ENCODE data around the gene TIMM44. TPM values are rescaled to one million over a fixed set of nuclear protein-coding genes. Genes with fewer than 3 reads are reported as not detected.

The TIMM44 gene
- total and polyA plus RNA-seq, 2 donors, result 31.2 to 60.2 TPM

DNA sequence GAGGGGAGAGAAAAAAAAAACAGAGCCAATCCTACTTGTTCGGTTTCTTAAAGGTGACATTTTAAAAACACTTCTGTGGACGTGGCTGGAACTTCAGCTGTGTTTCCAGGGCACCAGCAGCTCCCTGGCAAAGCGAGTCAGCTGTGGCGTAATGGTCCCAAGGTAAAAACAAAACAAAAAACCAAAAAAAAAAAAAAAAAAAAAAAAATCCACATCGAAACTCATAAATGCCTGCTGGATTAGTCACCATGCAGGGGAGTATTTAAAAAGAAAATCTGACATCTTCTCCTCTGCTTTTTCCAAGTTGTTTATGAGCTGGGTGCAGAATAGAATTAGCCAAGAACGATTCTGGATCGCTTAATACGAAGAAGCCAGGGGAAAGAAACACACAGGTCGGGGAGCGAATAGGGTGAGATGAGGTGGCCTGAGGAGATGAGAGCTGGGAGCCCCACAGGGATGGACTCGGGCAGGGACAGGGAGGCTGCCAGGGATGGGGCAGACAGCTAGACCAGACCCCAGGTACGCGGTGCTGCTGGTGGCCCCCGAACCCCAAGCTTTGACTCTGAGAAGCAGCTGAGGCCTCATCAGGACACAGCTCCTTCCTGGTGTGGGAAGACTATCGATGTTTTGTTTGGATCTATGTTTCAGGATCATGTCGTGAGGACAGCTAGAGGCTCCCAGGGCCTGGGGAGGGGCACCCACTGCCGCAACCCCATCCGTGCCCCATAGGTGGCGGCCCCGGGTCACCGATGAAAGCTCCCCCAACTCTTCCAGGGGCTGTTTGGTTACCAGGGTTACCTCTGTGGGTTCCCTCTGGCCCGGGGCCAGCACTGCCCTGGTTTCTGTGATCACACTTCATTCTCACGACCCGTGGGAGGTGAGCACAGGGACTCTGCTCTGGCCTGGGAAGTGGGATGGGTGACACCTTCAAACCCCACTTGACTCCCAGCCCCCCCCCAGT lies 14.4 kb downstream of the TIMM44 start:
- peaks cover 21% of the 10 kb centered on the region for H3K36me3 ChIP-seq (ENCODE audit: insufficient read depth)
- H3K4me3 ChIP-seq (ENCODE audit: low read depth, low read length), result no peak overlapping the region
- 26% methylated on average over 24 of the region's 24 CpGs for WGBS
- DNase-seq (ENCODE audit: extremely low spot score), result peak; percentile 43
- peak overlapping the region; percentile 86 for H3K27ac ChIP-seq (ENCODE audit: low read depth)
- H3K4me1 ChIP-seq (ENCODE audit: insufficient read depth), result no peaks in the 10 kb centered on the region

DNA sequence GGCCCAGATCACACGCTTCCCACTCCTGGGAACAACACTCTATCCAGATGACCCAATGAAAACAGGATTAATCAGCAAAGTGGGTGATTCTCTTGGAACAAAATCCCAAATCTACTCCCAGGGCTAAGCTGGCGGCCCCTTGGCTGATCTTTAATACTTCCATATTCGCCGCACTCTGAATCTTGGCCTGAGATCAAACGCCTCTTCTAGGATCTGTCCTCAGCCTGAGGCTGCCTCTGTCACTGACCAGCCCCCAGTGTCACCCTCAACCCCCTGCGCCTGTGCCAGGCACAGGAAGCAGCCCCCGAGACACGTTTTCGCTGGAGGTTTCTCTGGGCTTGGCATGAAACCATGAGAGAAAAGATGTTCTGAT lies 15.1 kb downstream of the TIMM44 start:
- WGBS, result 24% methylated on average over 9 of the region's 9 CpGs
- peak; percentile 21 for DNase-seq (ENCODE audit: extremely low spot score)
- peak overlapping the region; percentile 73 for H3K27ac ChIP-seq (ENCODE audit: low read depth)
- peaks cover 17% of the 10 kb centered on the region for H3K36me3 ChIP-seq (ENCODE audit: insufficient read depth)
- H3K4me3 ChIP-seq (ENCODE audit: low read depth, low read length), result no peak overlapping the region
- H3K4me1 ChIP-seq (ENCODE audit: insufficient read depth), result no peaks in the 10 kb centered on the region

DNA sequence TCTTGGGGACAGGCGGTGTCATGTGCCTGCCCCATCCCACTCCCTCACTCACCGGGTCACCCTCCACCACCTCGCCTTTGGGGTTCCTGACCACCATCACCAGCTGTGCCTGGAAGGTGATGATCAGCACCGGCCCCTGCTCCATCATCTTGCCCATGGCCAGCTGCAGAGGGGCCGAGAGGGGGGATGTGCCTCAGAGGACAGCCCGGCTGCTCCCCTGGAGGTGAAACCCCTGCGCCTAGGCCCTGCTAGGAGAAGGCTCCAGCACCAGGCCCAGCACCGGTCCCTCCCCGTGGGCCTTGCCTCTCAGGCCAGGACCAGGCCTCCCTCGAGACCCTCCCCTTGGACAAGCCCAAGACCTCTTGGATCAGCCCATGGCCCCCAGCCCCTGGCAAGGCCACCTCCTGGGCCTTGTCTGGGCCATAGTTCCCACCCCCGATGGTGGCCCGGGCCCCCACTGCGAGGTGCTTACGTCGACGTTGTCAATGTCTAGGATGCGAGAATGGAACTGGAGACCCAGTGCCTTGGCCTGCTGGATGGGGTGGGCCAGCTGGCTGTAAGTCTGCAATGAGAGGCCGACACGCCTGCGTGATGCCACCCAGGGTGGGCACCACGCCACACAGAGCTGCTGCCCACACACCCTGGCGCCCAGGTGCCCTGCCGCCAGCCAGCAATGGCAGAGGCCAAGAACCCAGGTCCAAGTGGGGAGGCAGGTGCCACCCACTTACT lies 15.7 kb downstream of the TIMM44 start:
- Histone ChIP-seq H3K36me3 (ENCODE audit: insufficient read depth) (peaks cover 12% of the 10 kb centered on the region), H3K27ac (ENCODE audit: low read depth) (no peak overlapping the region), H3K4me3 (ENCODE audit: low read depth, low read length) (no peak overlapping the region), H3K4me1 (ENCODE audit: insufficient read depth) (no peaks in the 10 kb centered on the region)
- DNase-seq (ENCODE audit: extremely low spot score), result no peak
- 83% methylated on average over 23 of the region's 23 CpGs for WGBS

DNA sequence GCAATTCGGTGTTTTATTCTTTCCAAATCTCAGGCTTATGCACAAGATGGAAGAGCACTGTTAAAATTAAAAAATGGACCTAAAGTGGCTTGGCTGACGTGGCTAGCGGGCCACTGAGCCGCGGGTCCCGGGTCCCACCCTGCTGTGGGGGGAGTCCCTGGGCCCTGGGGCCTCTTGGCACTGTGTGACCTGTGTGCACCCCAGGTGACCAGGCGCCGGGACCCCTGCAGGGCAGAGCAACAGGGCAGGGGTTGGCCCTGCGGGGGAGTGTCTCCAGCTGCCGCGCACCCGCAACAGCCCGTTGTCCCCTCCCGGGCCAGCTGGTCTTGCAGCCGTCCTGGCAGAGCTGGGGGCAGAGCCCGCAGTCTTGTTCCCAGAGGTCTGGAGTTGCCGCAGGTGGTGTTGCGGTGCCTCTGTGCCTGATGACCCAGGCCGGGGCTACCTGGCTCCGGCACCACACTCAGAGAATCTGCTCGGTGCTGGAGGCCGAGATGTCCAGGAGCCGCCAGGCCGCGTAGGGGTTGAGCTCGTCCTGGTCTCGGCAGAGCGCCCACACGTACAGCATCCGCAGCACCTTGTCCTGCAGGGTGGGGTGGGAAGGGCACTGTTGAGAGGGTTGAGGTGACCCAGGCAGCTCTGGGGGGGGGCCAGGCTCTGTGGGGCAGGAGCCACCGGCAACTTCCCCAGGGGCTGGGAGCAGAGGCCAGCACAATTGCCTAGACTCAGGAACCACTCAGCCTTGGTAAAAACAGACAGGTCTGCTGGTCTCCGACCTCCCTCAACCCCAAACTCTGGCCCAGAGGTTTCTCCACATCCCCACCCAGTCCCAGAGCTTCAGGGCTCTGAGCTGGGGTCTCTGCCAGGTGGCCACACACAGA lies 16.5 kb downstream of the TIMM44 start:
- 79% methylated on average over 32 of the region's 32 CpGs for WGBS
- no peak for DNase-seq (ENCODE audit: extremely low spot score)
- Histone ChIP-seq H3K4me1 (ENCODE audit: insufficient read depth) (no peaks in the 10 kb centered on the region), H3K4me3 (ENCODE audit: low read depth, low read length) (no peak overlapping the region), H3K36me3 (ENCODE audit: insufficient read depth) (peaks cover 8% of the 10 kb centered on the region), H3K27ac (ENCODE audit: low read depth) (no peak overlapping the region)

DNA sequence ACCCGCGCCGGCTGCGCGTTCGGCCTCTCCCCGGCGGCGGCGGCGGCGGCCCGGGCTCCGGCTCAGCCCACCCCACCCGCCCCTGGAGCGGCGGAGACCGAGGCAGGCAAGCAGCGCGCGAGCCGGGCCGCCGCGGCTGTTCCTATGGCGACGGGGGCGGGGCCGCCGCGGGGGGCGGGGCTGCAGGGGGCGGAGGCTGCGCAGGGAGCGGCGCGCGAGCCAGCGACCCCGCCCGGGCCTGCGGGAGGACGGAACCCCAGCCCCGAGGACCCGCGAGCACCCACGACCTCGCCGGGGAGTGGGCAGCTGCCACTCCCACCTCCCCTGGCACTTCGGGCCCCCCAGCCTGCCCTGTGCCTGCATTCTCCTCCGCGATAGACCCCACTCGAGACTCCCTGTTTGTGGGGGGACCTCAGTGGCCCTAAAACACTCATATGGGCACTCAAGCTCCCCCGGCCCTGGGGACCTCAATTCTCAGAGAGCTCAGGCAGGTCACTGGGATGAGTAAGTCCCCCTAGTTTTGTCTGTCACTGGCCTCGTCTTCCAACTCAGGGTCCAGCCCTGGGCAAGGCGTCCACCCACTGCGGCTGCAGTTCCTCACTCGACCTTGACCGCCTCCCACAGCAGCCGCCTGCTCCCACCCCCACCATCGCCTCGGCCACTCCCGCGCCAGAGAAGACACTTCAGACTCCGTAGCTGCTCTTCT lies 17.3 kb downstream of the TIMM44 start, which contains the start of gene CTXN1:
Gene CTXN1, minus strand, starts transcription at position 115 of the 706 bp plus-strand sequence. CDS start 597 bp downstream, outside the sequence.
- Histone ChIP-seq H3K4me3 (ENCODE audit: low read depth, low read length) (peak within 1 kb of the TSS; percentile 51), H3K4me1 (ENCODE audit: insufficient read depth) (no peaks in the 10 kb centered on the region), H3K27ac (ENCODE audit: low read depth) (no peak within 1 kb of the TSS), H3K36me3 (ENCODE audit: insufficient read depth) (peaks cover 5% of the 10 kb centered on the region)
- WGBS, result 5% methylated on average over 65 of the region's 65 CpGs
- DNase-seq (ENCODE audit: extremely low spot score), result no peak

DNA sequence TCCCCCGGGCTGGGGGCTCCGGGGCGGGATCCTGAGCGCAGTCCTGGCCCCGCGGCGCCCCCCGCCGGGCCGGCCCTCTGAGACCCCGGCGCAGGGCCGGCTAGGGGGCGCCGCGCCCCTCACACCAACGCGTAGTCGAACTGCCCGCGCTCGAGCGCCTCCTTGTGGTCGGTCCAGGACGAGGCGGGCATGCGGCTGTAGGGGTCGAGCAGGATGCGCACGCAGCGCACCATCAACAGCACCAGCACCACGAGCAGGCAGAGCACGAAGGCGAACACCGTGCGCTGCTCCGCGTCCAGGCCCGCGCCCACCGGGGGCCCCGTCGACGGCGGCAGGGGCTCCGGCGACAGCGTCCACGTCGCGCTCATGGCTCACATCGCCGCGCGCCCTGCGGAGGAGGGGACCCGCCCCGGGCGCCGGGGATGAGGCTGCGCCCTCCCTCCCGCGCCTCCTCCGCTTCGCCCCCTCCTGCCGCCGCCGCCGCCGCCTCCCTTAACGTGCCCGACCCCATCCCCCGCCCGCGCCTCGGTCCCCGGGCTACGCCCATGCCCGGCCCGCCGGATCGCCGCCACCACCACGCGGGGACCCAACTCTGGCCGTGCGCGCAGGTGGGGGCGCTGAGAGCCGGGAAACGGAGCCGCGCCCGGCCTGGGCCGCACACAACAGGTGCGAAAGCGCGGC lies 18.2 kb downstream of the TIMM44 start:
- H3K4me1 ChIP-seq (ENCODE audit: insufficient read depth), result no peaks in the 10 kb centered on the region
- no peak overlapping the region for H3K27ac ChIP-seq (ENCODE audit: low read depth)
- H3K4me3 ChIP-seq (ENCODE audit: low read depth, low read length), result peak overlapping the region; percentile 51
- no peaks in the 10 kb centered on the region for H3K36me3 ChIP-seq (ENCODE audit: insufficient read depth)
- WGBS, result under 1% methylated on average over 97 of the region's 98 CpGs
- DNase-seq (ENCODE audit: extremely low spot score), result no peak

DNA sequence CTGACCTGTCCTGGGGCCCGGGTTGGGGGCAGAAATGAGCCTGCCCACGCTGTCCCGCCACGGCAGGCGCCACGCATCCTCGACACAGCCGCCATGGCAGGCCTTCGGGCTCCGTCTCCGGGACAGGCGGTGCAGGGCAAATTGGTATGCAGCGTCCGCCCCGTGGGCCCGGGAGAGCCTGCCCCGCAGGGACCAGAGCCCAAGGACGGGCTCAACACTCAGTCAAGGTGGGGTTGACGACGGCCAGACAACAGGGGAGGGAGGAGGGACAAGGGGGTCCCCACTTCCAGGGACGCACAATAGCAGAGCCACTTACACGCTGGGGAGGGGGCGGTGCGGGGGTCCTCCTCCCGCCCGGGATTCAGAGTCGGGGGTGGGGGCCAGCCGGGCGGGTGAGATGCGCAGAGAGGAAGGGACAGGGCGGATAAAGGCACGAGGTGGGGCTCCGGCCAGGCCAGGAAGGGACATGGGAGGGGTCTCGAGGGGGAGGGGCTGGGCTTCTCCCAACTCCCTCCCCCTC lies 18.8 kb downstream of the TIMM44 start:
- Histone ChIP-seq H3K4me3 (ENCODE audit: low read depth, low read length) (peak overlapping the region; percentile 51), H3K4me1 (ENCODE audit: insufficient read depth) (no peaks in the 10 kb centered on the region), H3K27ac (ENCODE audit: low read depth) (no peak overlapping the region), H3K36me3 (ENCODE audit: insufficient read depth) (no peaks in the 10 kb centered on the region)
- DNase-seq (ENCODE audit: extremely low spot score), result no peak
- 39% methylated on average over 34 of the region's 34 CpGs for WGBS

DNA sequence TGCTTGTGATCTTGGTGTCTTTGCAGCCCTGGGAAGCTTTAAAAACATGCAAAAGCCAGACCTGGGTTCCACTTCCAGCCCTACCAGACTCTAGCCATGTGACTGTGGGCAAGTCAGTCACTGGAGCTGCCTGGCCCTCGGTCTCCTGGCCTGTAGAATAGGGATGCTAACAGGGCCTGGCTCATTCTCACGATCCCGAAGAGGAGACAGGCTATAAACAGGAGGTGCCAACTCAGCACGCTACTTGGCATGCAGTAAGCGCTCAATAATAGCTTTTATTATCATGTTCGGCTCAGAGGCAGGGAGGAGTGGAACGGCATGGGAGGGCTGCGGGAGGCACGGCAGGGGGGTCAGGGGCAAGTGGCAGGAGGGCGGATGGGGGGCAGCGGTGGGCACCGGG lies 19.2 kb downstream of the TIMM44 start:
- DNase-seq (ENCODE audit: extremely low spot score), result no peak
- Histone ChIP-seq H3K4me1 (ENCODE audit: insufficient read depth) (no peaks in the 10 kb centered on the region), H3K27ac (ENCODE audit: low read depth) (no peak overlapping the region), H3K4me3 (ENCODE audit: low read depth, low read length) (no peak overlapping the region), H3K36me3 (ENCODE audit: insufficient read depth) (no peaks in the 10 kb centered on the region)
- 68% methylated on average over 12 of the region's 12 CpGs for WGBS

DNA sequence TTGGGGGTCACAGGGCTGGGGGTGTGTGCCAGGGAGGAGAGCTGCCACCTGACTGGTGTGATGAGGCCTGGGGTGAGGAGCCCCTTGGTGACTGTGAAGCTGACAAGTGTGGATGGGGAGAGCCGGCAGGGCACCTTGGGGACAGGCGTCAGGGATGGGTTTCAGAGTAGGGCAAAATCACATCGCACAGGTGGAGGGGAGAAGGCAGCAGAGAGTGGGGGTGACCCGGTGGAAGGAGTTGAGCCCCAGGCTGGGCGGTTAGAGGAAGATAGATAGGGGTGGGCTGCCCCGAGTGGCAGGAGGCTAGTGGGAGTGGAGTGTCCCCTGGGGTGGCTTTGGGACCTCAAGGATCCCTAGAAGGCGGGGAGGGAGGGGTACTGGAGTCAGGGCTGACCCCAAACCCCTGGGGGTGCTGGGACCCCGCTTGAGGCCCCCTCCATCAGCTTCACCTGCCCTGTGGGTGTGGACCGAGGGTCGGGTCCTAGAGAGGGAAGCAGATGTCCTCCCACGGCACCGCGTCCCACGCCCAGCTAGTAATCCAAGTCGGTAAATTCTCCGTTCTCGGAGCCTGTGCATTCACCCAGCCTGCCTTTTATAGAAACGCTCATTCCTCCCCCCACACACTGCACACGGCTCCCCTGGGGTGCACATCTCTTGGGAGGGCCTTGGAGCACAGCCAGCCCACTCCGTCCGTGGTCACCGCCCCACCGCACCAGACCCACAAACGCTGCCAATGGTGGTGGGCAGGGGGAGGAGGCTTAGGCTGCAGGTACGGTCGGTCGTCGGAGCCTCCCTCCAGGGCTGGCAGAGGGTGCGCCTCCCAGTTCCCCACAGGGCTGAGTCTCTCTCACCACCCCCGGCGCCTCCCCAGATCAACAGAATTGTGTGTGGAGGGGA lies 19.9 kb downstream of the TIMM44 start:
- Histone ChIP-seq H3K4me3 (ENCODE audit: low read depth, low read length) (no peak overlapping the region), H3K36me3 (ENCODE audit: insufficient read depth) (no peaks in the 10 kb centered on the region), H3K4me1 (ENCODE audit: insufficient read depth) (no peaks in the 10 kb centered on the region), H3K27ac (ENCODE audit: low read depth) (no peak overlapping the region)
- 61% methylated on average over 31 of the region's 31 CpGs for WGBS
- no peak for DNase-seq (ENCODE audit: extremely low spot score)

DNA sequence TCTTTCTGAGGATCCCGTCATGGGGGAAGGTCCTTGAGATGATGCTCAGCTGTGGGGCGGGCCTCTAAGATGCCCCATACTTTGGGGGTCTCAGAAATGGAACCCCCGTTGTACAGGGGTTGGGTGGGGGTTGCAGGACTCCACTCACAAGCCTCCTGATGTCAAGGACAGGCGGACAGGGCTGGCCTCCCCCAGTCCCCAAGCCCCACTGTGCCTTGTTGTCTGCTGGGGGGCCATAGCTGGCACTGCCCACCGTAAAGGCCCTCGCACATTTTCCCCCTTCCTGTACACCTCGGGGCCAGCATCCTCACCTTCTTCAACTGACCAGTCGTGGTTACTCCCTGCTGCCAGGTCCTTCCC lies 20.6 kb downstream of the TIMM44 start:
- Histone ChIP-seq H3K27ac (ENCODE audit: low read depth) (no peak overlapping the region), H3K4me1 (ENCODE audit: insufficient read depth) (no peaks in the 10 kb centered on the region), H3K36me3 (ENCODE audit: insufficient read depth) (no peaks in the 10 kb centered on the region), H3K4me3 (ENCODE audit: low read depth, low read length) (no peak overlapping the region)
- DNase-seq (ENCODE audit: extremely low spot score), result no peak
- WGBS, result 86% methylated on average over 8 of the region's 8 CpGs

DNA sequence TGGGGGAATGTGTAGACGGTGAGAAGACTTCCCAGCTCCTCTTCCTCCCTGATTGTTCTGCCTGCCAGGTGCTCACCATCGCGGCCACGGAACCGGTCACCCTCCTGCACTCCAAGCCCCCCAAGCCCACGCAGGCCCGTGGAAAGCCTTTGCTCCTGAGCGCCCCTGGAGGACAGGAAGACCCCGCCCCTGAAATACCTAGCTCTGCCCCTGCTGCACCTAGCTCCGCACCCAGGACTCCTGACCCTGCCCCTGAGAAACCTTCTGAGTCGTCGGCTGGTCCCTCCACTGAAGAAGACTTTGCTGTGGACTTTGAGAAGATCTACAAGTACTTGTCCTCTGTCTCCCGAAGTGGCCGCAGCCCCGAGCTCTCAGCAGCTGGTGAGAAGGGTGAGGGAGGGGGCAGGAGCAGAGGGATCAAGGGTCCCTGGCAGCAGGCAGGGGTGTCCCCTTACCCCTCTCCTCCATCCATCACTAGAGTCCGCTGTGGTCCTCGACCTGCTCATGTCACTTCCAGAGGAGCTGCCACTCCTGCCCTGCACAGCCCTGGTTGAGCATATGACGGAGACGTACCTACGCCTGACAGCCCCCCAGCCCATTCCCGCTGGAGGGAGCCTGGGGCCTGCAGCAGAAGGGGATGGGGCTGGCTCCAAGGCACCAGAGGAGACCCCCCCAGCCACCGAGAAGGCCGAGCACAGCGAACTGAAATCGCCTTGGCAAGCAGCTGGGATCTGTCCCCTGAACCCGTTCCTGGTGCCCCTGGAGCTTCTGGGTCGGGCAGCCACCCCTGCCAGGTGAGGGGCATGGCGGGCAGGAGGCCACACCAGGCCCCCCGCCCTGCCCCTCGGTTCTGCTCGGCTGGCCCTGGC lies 21.3 kb downstream of the TIMM44 start:
- WGBS, result 88% methylated on average over 31 of the region's 31 CpGs
- Histone ChIP-seq H3K4me3 (ENCODE audit: low read depth, low read length) (no peak overlapping the region), H3K27ac (ENCODE audit: low read depth) (no peak overlapping the region), H3K4me1 (ENCODE audit: insufficient read depth) (no peaks in the 10 kb centered on the region), H3K36me3 (ENCODE audit: insufficient read depth) (no peaks in the 10 kb centered on the region)
- DNase-seq (ENCODE audit: extremely low spot score), result no peak
